ENCODE results near the gene ITGB8.
"Not testable (repeated sequence)": the region's sequence is repeated elsewhere in the genome, so short reads cannot be mapped to it uniquely, and the experiment has no call there.

ITGB8 gene

DNA sequence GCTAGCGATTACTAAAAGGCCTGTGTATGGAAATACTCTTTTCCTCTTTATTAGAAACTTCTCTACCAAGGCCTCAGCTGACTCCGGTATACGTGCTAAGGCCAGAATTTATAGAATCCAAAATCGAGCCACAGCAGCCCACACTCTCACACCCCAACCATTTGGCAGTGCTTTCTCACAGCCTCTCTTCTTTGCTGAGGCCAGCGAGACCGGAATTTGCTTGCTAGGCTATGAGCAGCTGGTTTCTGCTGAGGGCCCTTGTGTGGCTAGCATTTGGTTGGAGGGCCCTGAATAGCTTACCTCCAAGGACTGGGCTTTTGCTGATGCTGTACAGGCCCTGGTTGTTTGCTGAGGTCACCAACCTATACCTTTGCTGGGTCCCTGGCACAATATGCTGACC is 46.1 kb downstream of the ITGB8 start:
- no peak for DNase-seq
- ChIA-PET POLR2A (no interaction called here), CTCF (no interaction called here)
- no peaks in the 10 kb centered on the region for H3K27me3 ChIP-seq (replicated peaks in 2 of 5; ENCODE audit: control insufficient read depth in 4 of 5, insufficient read depth in 5 of 5, low read length in 4 of 5)
- no peaks in the 10 kb centered on the region for H3K4me1 ChIP-seq (ENCODE audit: control extremely low read depth in 1 of 4, control insufficient read depth in 4 of 4, insufficient read depth in 4 of 4, low read length in 3 of 4)
- no peaks in the 10 kb centered on the region for H3K9me3 ChIP-seq (ENCODE audit: control extremely low read depth in 1 of 5, control insufficient read depth in 4 of 5, insufficient read depth in 2 of 5, low read depth in 1 of 5, low read length in 4 of 5)
- WGBS (ENCODE audit: insufficient coverage): 95% methylated on average over 5 of the region's 6 CpGs
- peaks cover 0 to 19% (median 3%) of the 10 kb centered on the region in 4 experiments for H3K36me3 ChIP-seq (ENCODE audit: control insufficient read depth in 4 of 4, insufficient read depth in 4 of 4, low read length in 3 of 4)
- H3K27ac ChIP-seq (ENCODE audit: insufficient read depth in 1 of 2, low read depth in 1 of 2, low read length in 2 of 2, poor library complexity in 1 of 2, severe bottlenecking in 2 of 2): no peak overlapping the region
- no peak overlapping the region for H3K4me3 ChIP-seq (ENCODE audit: control insufficient read depth in 1 of 7, extremely low read depth in 1 of 7, insufficient read depth in 4 of 7, low read depth in 2 of 7, low read length in 6 of 7)

DNA sequence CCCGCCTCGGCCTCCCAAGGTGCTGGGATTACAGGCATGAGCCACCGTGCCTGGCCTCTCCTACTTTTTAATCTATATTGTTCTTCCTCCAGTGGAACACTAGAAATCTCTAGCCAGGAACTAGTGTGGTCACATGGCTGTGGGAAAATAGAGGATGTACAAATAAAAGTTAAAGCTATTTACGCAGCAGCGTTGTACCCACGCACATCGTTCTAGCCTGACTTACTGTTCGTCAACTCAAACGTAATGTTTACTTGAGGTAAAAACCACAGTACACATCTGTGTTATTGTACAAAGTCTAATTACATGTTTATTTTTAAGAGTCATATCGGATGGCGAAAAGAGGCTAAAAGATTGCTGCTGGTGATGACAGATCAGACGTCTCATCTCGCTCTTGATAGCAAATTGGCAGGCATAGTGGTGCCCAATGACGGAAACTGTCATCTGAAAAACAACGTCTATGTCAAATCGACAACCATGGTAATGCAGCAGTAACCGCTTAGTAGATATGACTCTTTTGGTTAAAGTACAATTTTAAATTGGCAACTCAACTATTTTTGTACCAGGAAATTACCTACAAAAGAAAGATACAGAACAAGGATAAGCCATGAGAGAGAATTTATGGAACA is 50.8 kb downstream of the ITGB8 start:
- 100% methylated on average over 5 of the region's 17 CpGs for WGBS (ENCODE audit: insufficient coverage)
- POLR2A ChIA-PET: no interaction called here
- no peak for DNase-seq
- Histone ChIP-seq H3K4me3 (ENCODE audit: control insufficient read depth in 1 of 7, extremely low read depth in 1 of 7, insufficient read depth in 4 of 7, low read depth in 2 of 7, low read length in 6 of 7) (no peak overlapping the region), H3K9me3 (ENCODE audit: control extremely low read depth in 1 of 5, control insufficient read depth in 4 of 5, insufficient read depth in 2 of 5, low read depth in 1 of 5, low read length in 4 of 5) (peaks cover 0 to 2% (median 0%) of the 10 kb centered on the region in 5 experiments), H3K4me1 (ENCODE audit: control extremely low read depth in 1 of 4, control insufficient read depth in 4 of 4, insufficient read depth in 4 of 4, low read length in 3 of 4) (no peaks in the 10 kb centered on the region), H3K36me3 (ENCODE audit: control insufficient read depth in 4 of 4, insufficient read depth in 4 of 4, low read length in 3 of 4) (peaks cover 0 to 23% (median 4%) of the 10 kb centered on the region in 4 experiments), H3K27ac (ENCODE audit: insufficient read depth in 1 of 2, low read depth in 1 of 2, low read length in 2 of 2, poor library complexity in 1 of 2, severe bottlenecking in 2 of 2) (no peak overlapping the region), H3K27me3 (replicated peaks in 2 of 5; ENCODE audit: control insufficient read depth in 4 of 5, insufficient read depth in 5 of 5, low read length in 4 of 5) (no peaks in the 10 kb centered on the region)
- CTCF ChIA-PET: no interaction called here

GRCh38 chr7:20383351-20383750 is 52.7 kb downstream of the ITGB8 start:
- no peaks in the 10 kb centered on the region for H3K4me1 ChIP-seq (ENCODE audit: control extremely low read depth in 1 of 4, control insufficient read depth in 4 of 4, insufficient read depth in 4 of 4, low read length in 3 of 4)
- H3K9me3 ChIP-seq (ENCODE audit: control extremely low read depth in 1 of 5, control insufficient read depth in 4 of 5, insufficient read depth in 2 of 5, low read depth in 1 of 5, low read length in 4 of 5): peaks cover 0 to 2% (median 0%) of the 10 kb centered on the region in 5 experiments
- no peaks in the 10 kb centered on the region for H3K27me3 ChIP-seq (replicated peaks in 2 of 5; ENCODE audit: control insufficient read depth in 4 of 5, insufficient read depth in 5 of 5, low read length in 4 of 5)
- no peak for DNase-seq
- POLR2A ChIA-PET: no interaction called here
- CTCF ChIA-PET: no interaction called here
- H3K4me3 ChIP-seq (ENCODE audit: control insufficient read depth in 1 of 7, extremely low read depth in 1 of 7, insufficient read depth in 4 of 7, low read depth in 2 of 7, low read length in 6 of 7): no peak overlapping the region
- H3K36me3 ChIP-seq (ENCODE audit: control insufficient read depth in 4 of 4, insufficient read depth in 4 of 4, low read length in 3 of 4): peaks cover 0 to 21% (median 3%) of the 10 kb centered on the region in 4 experiments
- no peak overlapping the region for H3K27ac ChIP-seq (ENCODE audit: insufficient read depth in 1 of 2, low read depth in 1 of 2, low read length in 2 of 2, poor library complexity in 1 of 2, severe bottlenecking in 2 of 2)

DNA sequence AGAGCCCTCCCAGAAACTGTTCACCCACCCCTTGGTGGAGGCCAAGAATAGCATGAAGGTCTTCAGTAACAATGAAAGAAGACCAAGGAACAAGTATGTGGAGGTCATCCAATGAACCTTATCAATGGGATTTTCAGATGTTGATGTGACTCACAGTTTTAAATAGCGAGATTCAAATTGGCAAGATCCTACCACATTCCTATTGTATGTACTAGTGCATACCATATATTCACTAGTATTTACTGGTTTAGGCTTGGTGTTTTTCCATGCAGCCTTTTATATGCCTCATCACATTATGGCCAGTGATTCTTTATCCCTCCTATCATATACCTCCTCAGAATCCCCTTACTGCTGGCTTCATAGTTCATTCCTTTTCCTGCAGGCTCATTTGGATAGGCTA is 54.4 kb downstream of the ITGB8 start:
- no CpG with 5 or more reads among the region's 1 CpG for WGBS (ENCODE audit: insufficient coverage)
- Histone ChIP-seq H3K4me1 (ENCODE audit: control extremely low read depth in 1 of 4, control insufficient read depth in 4 of 4, insufficient read depth in 4 of 4, low read length in 3 of 4) (peaks cover 0 to 8% (median 4%) of the 10 kb centered on the region in 4 experiments), H3K9me3 (ENCODE audit: control extremely low read depth in 1 of 5, control insufficient read depth in 4 of 5, insufficient read depth in 2 of 5, low read depth in 1 of 5, low read length in 4 of 5) (peaks cover 0 to 2% (median 0%) of the 10 kb centered on the region in 5 experiments), H3K4me3 (ENCODE audit: control insufficient read depth in 1 of 7, extremely low read depth in 1 of 7, insufficient read depth in 4 of 7, low read depth in 2 of 7, low read length in 6 of 7) (no peak overlapping the region), H3K27ac (ENCODE audit: insufficient read depth in 1 of 2, low read depth in 1 of 2, low read length in 2 of 2, poor library complexity in 1 of 2, severe bottlenecking in 2 of 2) (no peak overlapping the region), H3K27me3 (replicated peaks in 2 of 5; ENCODE audit: control insufficient read depth in 4 of 5, insufficient read depth in 5 of 5, low read length in 4 of 5) (no peaks in the 10 kb centered on the region), H3K36me3 (ENCODE audit: control insufficient read depth in 4 of 4, insufficient read depth in 4 of 4, low read length in 3 of 4) (peaks cover 0 to 17% (median 3%) of the 10 kb centered on the region in 4 experiments)
- ChIA-PET CTCF (interaction anchor here (0.8 kb wide), 1 partner anchor 17 kb away, joined by 5 read pairs; no protein-coding TSS in a partner anchor), POLR2A (no interaction called here)
- DNase-seq: no peak

DNA sequence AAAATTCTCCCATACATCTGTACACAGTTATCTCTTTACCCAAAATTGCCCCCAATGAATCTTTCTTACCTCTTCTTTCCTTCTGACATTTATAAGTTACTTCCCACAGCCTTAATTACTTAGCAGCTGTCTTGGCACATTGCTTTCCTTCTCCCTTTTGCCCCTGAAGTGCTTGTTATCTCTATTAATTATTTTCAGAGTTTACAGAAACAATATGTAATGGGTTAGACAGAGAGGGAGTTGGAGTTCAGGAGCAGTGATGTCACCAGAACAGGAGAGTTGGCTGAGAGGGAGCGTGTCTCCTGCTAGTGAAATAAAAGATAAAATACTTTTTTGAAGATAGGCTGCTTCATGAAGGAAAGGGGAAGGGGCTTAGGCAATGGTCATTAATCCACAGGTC is 57.4 kb downstream of the ITGB8 start:
- no peak for DNase-seq

GRCh38 chr7:20389192-20389591 is 58.5 kb downstream of the ITGB8 start:
- H3K36me3 ChIP-seq (ENCODE audit: control insufficient read depth in 4 of 4, insufficient read depth in 4 of 4, low read length in 3 of 4); CTCF ChIA-PET: not testable (repeated sequence)

More for the DNA sequence above, 57.4 kb downstream of the ITGB8 start:
- peaks cover 0 to 2% (median 0%) of the 10 kb centered on the region in 5 experiments for H3K9me3 ChIP-seq (ENCODE audit: control extremely low read depth in 1 of 5, control insufficient read depth in 4 of 5, insufficient read depth in 2 of 5, low read depth in 1 of 5, low read length in 4 of 5)
- no CpG with 5 or more reads among the region's 1 CpG for WGBS (ENCODE audit: insufficient coverage)
- no peaks in the 10 kb centered on the region for H3K27me3 ChIP-seq (replicated peaks in 2 of 5; ENCODE audit: control insufficient read depth in 4 of 5, insufficient read depth in 5 of 5, low read length in 4 of 5)
- ChIA-PET CTCF (no interaction called here), POLR2A (no interaction called here)
- peaks cover 0 to 8% (median 2%) of the 10 kb centered on the region in 4 experiments for H3K36me3 ChIP-seq (ENCODE audit: control insufficient read depth in 4 of 4, insufficient read depth in 4 of 4, low read length in 3 of 4)
- H3K4me1 ChIP-seq (ENCODE audit: control extremely low read depth in 1 of 4, control insufficient read depth in 4 of 4, insufficient read depth in 4 of 4, low read length in 3 of 4): peaks cover 0 to 16% (median 7%) of the 10 kb centered on the region in 4 experiments
- H3K4me3 ChIP-seq (ENCODE audit: control insufficient read depth in 1 of 7, extremely low read depth in 1 of 7, insufficient read depth in 4 of 7, low read depth in 2 of 7, low read length in 6 of 7): no peak overlapping the region
- no peak overlapping the region for H3K27ac ChIP-seq (ENCODE audit: insufficient read depth in 1 of 2, low read depth in 1 of 2, low read length in 2 of 2, poor library complexity in 1 of 2, severe bottlenecking in 2 of 2)

GRCh38 chr7:20393021-20393610 is 62.4 kb downstream of the ITGB8 start:
- ChIA-PET POLR2A (interaction anchor here (0.6 kb wide), 1 partner anchor 26 kb away, joined by 3 read pairs; no protein-coding TSS in a partner anchor), CTCF (interaction anchor here (1.2 kb wide), 2 partner anchors 9 to 18 kb away, joined by 3 read pairs; no protein-coding TSS in a partner anchor)
- DNase-seq: no peak

More at GRCh38 chr7:20389192-20389591, 58.5 kb downstream of the ITGB8 start:
- H3K4me3 ChIP-seq (ENCODE audit: control insufficient read depth in 1 of 7, extremely low read depth in 1 of 7, insufficient read depth in 4 of 7, low read depth in 2 of 7, low read length in 6 of 7); POLR2A ChIA-PET; H3K27me3 ChIP-seq (replicated peaks in 2 of 5; ENCODE audit: control insufficient read depth in 4 of 5, insufficient read depth in 5 of 5, low read length in 4 of 5); H3K9me3 ChIP-seq (ENCODE audit: control extremely low read depth in 1 of 5, control insufficient read depth in 4 of 5, insufficient read depth in 2 of 5, low read depth in 1 of 5, low read length in 4 of 5); H3K27ac ChIP-seq (ENCODE audit: insufficient read depth in 1 of 2, low read depth in 1 of 2, low read length in 2 of 2, poor library complexity in 1 of 2, severe bottlenecking in 2 of 2): not testable (repeated sequence)
- WGBS (ENCODE audit: insufficient coverage): 0% methylated on average over 1 of the region's 2 CpGs
- H3K4me1 ChIP-seq (ENCODE audit: control extremely low read depth in 1 of 4, control insufficient read depth in 4 of 4, insufficient read depth in 4 of 4, low read length in 3 of 4): peaks cover 0 to 20% (median 7%) of the 10 kb centered on the region in 4 experiments
- DNase-seq: peak in 2 of 3 donors; percentile 60 to 74

More at GRCh38 chr7:20393021-20393610, 62.4 kb downstream of the ITGB8 start:
- Histone ChIP-seq H3K9me3 (ENCODE audit: control extremely low read depth in 1 of 5, control insufficient read depth in 4 of 5, insufficient read depth in 2 of 5, low read depth in 1 of 5, low read length in 4 of 5) (no peaks in the 10 kb centered on the region), H3K27me3 (replicated peaks in 2 of 5; ENCODE audit: control insufficient read depth in 4 of 5, insufficient read depth in 5 of 5, low read length in 4 of 5) (no peaks in the 10 kb centered on the region), H3K36me3 (ENCODE audit: control insufficient read depth in 4 of 4, insufficient read depth in 4 of 4, low read length in 3 of 4) (peaks cover 0 to 18% (median 1%) of the 10 kb centered on the region in 4 experiments), H3K27ac (ENCODE audit: insufficient read depth in 1 of 2, low read depth in 1 of 2, low read length in 2 of 2, poor library complexity in 1 of 2, severe bottlenecking in 2 of 2) (no peak overlapping the region), H3K4me3 (ENCODE audit: control insufficient read depth in 1 of 7, extremely low read depth in 1 of 7, insufficient read depth in 4 of 7, low read depth in 2 of 7, low read length in 6 of 7) (no peak overlapping the region), H3K4me1 (ENCODE audit: control extremely low read depth in 1 of 4, control insufficient read depth in 4 of 4, insufficient read depth in 4 of 4, low read length in 3 of 4) (peaks cover 0 to 20% (median 7%) of the 10 kb centered on the region in 4 experiments)
- WGBS (ENCODE audit: insufficient coverage): 60% methylated on average over 2 of the region's 2 CpGs
